Mesenchymal stem cell (in vitro differentiated cells and primary cell): ENCODE results near the gene NBPF15.
A peak's percentile ranks its signal among the peaks of the same experiment; 100 is the strongest.
"Not testable (repeated sequence)": the region's sequence is repeated elsewhere in the genome, so short reads cannot be mapped to it uniquely, and the experiment has no call there.

ENCODE experiments used
- DNase-seq: peaks from one replicate; pipeline ENCODE4 v3.0.0-alpha.2; 2013
- H2AFZ ChIP-seq: one replicate; pipeline ENCODE4 v1.6.1; 2013; ENCODE audit warnings: low read depth, mild to moderate bottlenecking, control low read depth, inconsistent platforms, low read length, moderate library complexity
- H2AK5ac ChIP-seq: 2 replicates; pipeline ENCODE4 v1.6.1; 2013; ENCODE audit warnings: low read length, moderate library complexity, mild to moderate bottlenecking, inconsistent platforms; ENCODE audit not compliant: severe bottlenecking
- H2BK120ac ChIP-seq: one replicate; pipeline ENCODE4 v1.6.1; 2013; ENCODE audit warnings: low read depth, mild to moderate bottlenecking, inconsistent platforms, low read length, moderate library complexity
- H2BK12ac ChIP-seq, 2 experiments: one replicate each; pipeline ENCODE4 v1.6.1; 2013; ENCODE audit warnings: inconsistent platforms in 2 of 2, low read length in 2 of 2, mild to moderate bottlenecking in 2 of 2, moderate library complexity in 2 of 2, control low read depth in 1 of 2
- H2BK15ac ChIP-seq: one replicate; pipeline ENCODE4 v1.6.1; 2013; ENCODE audit warnings: mild to moderate bottlenecking, low read depth, inconsistent platforms; ENCODE audit not compliant: poor library complexity, severe bottlenecking
- H2BK5ac ChIP-seq: 2 replicates; pipeline ENCODE4 v1.6.1; 2013; ENCODE audit warnings: low read depth, mild to moderate bottlenecking, low read length, control low read depth, inconsistent platforms; ENCODE audit not compliant: poor library complexity, severe bottlenecking
- H3K14ac ChIP-seq, 2 experiments: one replicate each; pipeline ENCODE4 v1.6.1; 2013; ENCODE audit warnings: inconsistent platforms in 2 of 2, low read length in 2 of 2, control low read depth in 1 of 2, mild to moderate bottlenecking in 1 of 2, moderate library complexity in 1 of 2
- H3K18ac ChIP-seq, 2 experiments: one replicate each; pipeline ENCODE4 v1.6.1; 2013; ENCODE audit warnings: inconsistent platforms in 2 of 2, low read length in 2 of 2, control low read depth in 1 of 2, low read depth in 1 of 2, mild to moderate bottlenecking in 1 of 2
- H3K23ac ChIP-seq, 2 experiments: one replicate each; pipeline ENCODE4 v1.6.1; 2013; ENCODE audit warnings: inconsistent platforms in 2 of 2, low read length in 2 of 2, mild to moderate bottlenecking in 2 of 2, moderate library complexity in 2 of 2, control low read depth in 1 of 2
- H3K27ac ChIP-seq: 2 replicates; pipeline ENCODE4 v1.5.1; 2013; ENCODE audit warnings: mild to moderate bottlenecking, moderate library complexity, low read length, control low read depth, inconsistent platforms; ENCODE audit not compliant: poor library complexity, severe bottlenecking
- H3K27me3 ChIP-seq, 2 experiments: 2 replicates each; pipeline versions ENCODE4 v1.6.1 to v1.7.0; 2013; ENCODE audit warnings: low read length in 2 of 2, mild to moderate bottlenecking in 2 of 2, moderate library complexity in 2 of 2, control low read depth in 1 of 2, inconsistent platforms in 1 of 2; ENCODE audit not compliant: control insufficient read depth in 1 of 2, insufficient read depth in 1 of 2
- H3K36me3 ChIP-seq, 2 experiments: 2 replicates each; pipeline versions ENCODE4 v1.6.1 to v1.7.0; 2013; ENCODE audit warnings: low read length in 2 of 2, control low read depth in 1 of 2, inconsistent platforms in 1 of 2, low read depth in 1 of 2, mild to moderate bottlenecking in 1 of 2; ENCODE audit not compliant: insufficient read depth in 2 of 2, control insufficient read depth in 1 of 2
- H3K4ac ChIP-seq, 2 experiments: one replicate each; pipeline ENCODE4 v1.6.1; 2013; ENCODE audit warnings: inconsistent platforms in 2 of 2, low read length in 2 of 2, mild to moderate bottlenecking in 2 of 2, moderate library complexity in 2 of 2, control low read depth in 1 of 2, low read depth in 1 of 2
- H3K4me1 ChIP-seq: 2 replicates; pipeline ENCODE4 v1.6.1; 2013; ENCODE audit warnings: low read depth, low read length, control low read depth; ENCODE audit not compliant: control insufficient read depth, insufficient read depth
- H3K4me2 ChIP-seq: 2 replicates; pipeline ENCODE4 v1.6.1; 2013; ENCODE audit warnings: low read length, mild to moderate bottlenecking, inconsistent platforms; ENCODE audit not compliant: poor library complexity, severe bottlenecking
- H3K4me3 ChIP-seq, 2 experiments: 2 replicates each; pipeline versions ENCODE4 v1.5.1 to v1.7.0; 2013; ENCODE audit warnings: low read length in 2 of 2, mild to moderate bottlenecking in 2 of 2, control low read depth in 1 of 2, low read depth in 1 of 2; ENCODE audit not compliant: insufficient read depth in 1 of 2
- H3K79me1 ChIP-seq: replicated peaks from 2 replicates; pipeline ENCODE4 v1.6.1; 2013; ENCODE audit warnings: mild to moderate bottlenecking, control low read depth, low read length, inconsistent platforms; ENCODE audit not compliant: poor library complexity, severe bottlenecking
- H3K9ac ChIP-seq: 2 replicates; pipeline ENCODE4 v1.7.0; 2013; ENCODE audit warnings: mild to moderate bottlenecking, low read length, moderate library complexity
- H3K9me3 ChIP-seq: 2 replicates; pipeline ENCODE4 v1.7.0; 2013; ENCODE audit warnings: mild to moderate bottlenecking, low read length; ENCODE audit not compliant: control insufficient read depth
- H4K8ac ChIP-seq: one replicate; pipeline ENCODE4 v1.6.1; 2013; ENCODE audit warnings: inconsistent platforms, mild to moderate bottlenecking, low read length, moderate library complexity
- H4K91ac ChIP-seq: one replicate; pipeline ENCODE4 v1.6.1; 2013; ENCODE audit warnings: mild to moderate bottlenecking, low read length, inconsistent platforms
- WGBS: methylation state at CpG from one replicate; pipeline ENCODE4 v1.1.7; 2013; ENCODE audit warnings: mixed read lengths; 5-methylcytosine and 5-hydroxymethylcytosine counted together

NBPF15 gene

GRCh38 chr1:144461778-144462177 is 309 bp upstream of the NBPF15 start:
- H2BK120ac ChIP-seq, H2BK12ac ChIP-seq, H3K4me2 ChIP-seq, H2AFZ ChIP-seq, DNase-seq, H2BK5ac ChIP-seq, H3K27me3 ChIP-seq, H3K27ac ChIP-seq, H3K9ac ChIP-seq, H3K4me1 ChIP-seq, H2AK5ac ChIP-seq, H3K9me3 ChIP-seq, H3K36me3 ChIP-seq, H2BK15ac ChIP-seq, H4K91ac ChIP-seq, H3K4ac ChIP-seq, H4K8ac ChIP-seq, H3K4me3 ChIP-seq, H3K79me1 ChIP-seq, H3K14ac ChIP-seq, H3K18ac ChIP-seq, H3K23ac ChIP-seq: not testable (repeated sequence)
- no CpG with 5 or more reads among the region's 17 CpGs for WGBS

DNA sequence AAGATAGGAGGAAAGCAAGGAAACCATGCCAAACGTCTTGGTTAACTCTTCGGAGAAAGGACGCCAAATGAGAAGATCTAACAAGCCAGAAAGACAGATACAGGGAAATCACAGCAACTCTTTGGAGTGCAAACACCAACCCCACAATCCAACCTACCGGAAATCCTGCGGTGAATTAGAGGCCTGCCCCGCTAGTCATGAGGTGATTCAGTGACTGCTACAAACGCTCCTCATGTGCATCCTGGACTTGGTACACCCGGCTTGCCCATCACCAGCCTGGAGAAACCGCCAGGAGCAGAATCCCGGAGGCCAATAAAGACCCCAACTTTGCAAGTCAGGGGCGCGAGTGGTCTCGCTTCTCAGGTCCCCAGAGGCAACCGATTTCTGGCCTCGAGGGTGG is 783 bp downstream of the NBPF15 start:
- H3K9me3 ChIP-seq, H4K91ac ChIP-seq, H2AK5ac ChIP-seq, H2BK120ac ChIP-seq, H3K4me1 ChIP-seq, H3K4ac ChIP-seq, H3K36me3 ChIP-seq, H2BK5ac ChIP-seq, DNase-seq, H3K23ac ChIP-seq, H4K8ac ChIP-seq, H3K14ac ChIP-seq, H3K18ac ChIP-seq, H3K27me3 ChIP-seq, H2AFZ ChIP-seq, H2BK12ac ChIP-seq, H3K79me1 ChIP-seq, H3K27ac ChIP-seq, H2BK15ac ChIP-seq: not testable (repeated sequence)
- H3K4me3 ChIP-seq = peak overlapping the region; percentile 73 to 76
- WGBS = no CpG with 5 or more reads among the region's 15 CpGs
- H3K4me2 ChIP-seq = peak overlapping the region; percentile 72
- peak overlapping the region; percentile 64 for H3K9ac ChIP-seq

DNA sequence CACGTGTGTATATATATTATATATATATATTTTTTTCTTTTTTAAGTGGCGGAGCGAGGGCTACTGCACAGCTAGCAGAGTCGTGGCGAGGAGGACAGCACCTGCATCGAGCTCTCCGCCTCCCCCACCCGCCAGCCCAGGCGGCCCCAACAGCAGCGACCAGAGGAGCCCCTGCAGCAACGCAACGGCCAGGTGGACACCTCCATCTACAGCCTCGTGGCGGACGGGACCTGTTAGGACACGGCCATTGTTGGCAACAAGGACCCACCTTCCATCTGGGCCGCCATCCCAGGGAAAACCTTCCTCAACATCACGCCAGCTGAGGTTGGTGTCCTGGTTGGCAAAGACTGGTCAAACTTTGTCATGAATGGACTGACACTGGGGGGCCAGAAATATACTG is 19.1 kb downstream of the NBPF15 start:
- not testable (repeated sequence) for H2BK120ac ChIP-seq, H3K4me3 ChIP-seq, H3K36me3 ChIP-seq, H2AK5ac ChIP-seq, H3K23ac ChIP-seq, H3K18ac ChIP-seq, H3K27ac ChIP-seq, H3K27me3 ChIP-seq, H3K4ac ChIP-seq, H4K8ac ChIP-seq, H4K91ac ChIP-seq, H2BK12ac ChIP-seq, H3K9ac ChIP-seq, H3K4me2 ChIP-seq, H3K4me1 ChIP-seq, H2AFZ ChIP-seq, H2BK5ac ChIP-seq, H3K9me3 ChIP-seq, H2BK15ac ChIP-seq, H3K14ac ChIP-seq, DNase-seq, H3K79me1 ChIP-seq
- 99% methylated on average over 8 of the region's 18 CpGs for WGBS

- not testable (repeated sequence) for H3K9ac ChIP-seq, H4K91ac ChIP-seq, H2BK5ac ChIP-seq, H3K79me1 ChIP-seq, H4K8ac ChIP-seq, H2AFZ ChIP-seq, H3K4me3 ChIP-seq, H2BK12ac ChIP-seq, H3K14ac ChIP-seq, DNase-seq, H3K18ac ChIP-seq, H3K9me3 ChIP-seq, H3K4me2 ChIP-seq, H2BK15ac ChIP-seq, H3K4me1 ChIP-seq, H3K23ac ChIP-seq, H3K36me3 ChIP-seq, H3K27ac ChIP-seq, H2AK5ac ChIP-seq, H3K27me3 ChIP-seq, H3K4ac ChIP-seq, H2BK120ac ChIP-seq
- WGBS = 44% methylated on average over 5 of the region's 7 CpGs
These were observed 21.7 kb downstream of the NBPF15 start for GRCh38 chr1:144439737-144440136.
